HG02642 (cell line): ENCODE data around the gene PRICKLE2.
A peak's percentile ranks its signal among the peaks of the same experiment; 100 is the strongest.

ENCODE experiments used
- ATAC-seq: cut with Tn5 transposase; IDR thresholded peaks from one replicate; pipeline ENCODE4 v1.9.1; 2021; ENCODE audit warnings: mild to moderate bottlenecking; ENCODE audit not compliant: unreplicated experiment, poor library complexity

PRICKLE2 gene

DNA sequence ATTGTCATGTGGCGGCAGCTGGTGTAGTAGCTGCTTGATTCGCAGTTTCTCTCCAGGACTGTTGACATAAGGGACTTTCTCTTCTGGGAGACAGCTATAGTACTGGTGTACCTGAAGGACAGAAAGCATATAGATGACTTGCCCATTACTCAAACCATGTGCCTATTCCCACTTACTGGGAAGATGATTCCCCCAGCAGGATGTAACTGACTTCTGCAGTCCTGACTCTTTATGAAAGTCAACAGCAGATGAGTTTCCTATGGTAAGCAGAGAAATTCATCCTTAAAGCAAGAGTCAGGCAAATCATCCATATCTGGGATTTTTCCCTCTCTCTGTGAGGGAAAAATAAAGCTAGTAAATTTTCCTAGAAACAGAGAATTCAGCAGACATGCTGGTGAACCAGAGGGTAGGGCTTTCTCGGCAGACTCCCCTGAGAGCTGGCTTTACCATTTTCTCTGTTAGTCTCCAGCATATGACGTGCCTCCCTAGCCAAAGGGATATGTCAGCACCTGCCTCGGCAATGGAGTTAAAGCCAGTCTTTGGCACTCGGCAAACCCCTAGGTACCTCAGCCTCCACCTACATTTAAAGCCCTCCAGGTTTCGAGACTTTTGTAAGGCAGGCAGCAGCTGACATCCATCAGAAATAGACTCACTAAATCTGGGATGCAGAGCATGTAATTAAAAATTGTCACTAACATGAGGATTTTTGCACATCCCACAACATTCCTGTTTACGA, 62.1 kb downstream of the PRICKLE2 start:
- ATAC-seq = peak; percentile 9

DNA sequence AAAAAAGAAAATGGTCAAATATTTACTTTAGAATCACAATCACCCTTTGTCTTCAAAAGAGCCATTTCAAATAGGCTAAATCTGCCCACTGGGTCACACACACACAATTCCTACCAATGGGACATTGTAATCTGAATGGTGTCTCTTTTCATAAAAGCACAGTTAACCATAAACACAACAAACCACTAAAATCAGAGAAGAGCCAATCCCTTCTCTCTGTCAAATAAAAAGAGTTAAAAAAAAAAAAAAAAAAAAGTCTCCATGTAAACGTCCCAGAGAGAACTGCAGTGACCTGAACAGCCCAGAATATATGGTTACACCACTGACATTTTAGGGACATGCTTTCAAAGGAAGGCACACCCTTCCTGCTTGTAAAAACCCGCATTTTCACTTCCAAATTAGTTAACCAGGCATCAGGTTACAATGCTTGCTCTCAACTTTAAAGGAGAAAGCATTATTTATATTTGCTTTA, 63.7 kb downstream of the PRICKLE2 start:
- no peak for ATAC-seq

DNA sequence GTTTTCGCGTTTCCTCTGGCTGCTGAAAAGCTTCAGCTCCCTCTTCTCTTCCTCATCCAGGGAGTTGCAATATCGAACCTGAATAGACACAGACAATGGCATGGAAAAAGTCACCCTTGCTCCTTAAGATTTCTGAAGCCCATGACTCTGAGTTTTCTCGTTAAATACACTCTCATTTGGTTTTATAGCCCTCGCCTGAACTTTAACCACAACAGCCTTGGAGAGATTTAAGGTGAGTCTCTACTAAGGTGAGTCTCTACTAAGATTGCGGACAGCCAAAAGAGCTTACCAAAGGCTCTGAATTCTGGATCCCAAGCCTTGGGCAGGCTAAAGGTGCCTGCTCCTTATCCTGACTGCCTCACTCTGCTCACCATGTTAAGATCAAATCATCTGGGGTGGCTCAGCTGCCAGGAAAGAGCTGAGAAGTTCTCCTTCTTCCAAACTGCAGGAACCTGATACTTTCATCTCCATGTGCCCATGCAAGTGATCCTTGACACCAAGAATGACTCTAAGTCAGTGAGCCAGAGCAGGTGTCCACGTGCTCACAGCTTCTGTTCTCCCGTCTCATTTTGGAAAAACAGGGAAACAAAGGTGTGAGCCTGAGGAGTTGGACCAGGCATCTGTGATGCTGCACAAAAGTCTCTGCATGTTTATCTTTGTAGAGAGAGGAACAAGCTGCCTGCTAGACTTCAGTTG, 65.1 kb downstream of the PRICKLE2 start:
- no peak for ATAC-seq

DNA sequence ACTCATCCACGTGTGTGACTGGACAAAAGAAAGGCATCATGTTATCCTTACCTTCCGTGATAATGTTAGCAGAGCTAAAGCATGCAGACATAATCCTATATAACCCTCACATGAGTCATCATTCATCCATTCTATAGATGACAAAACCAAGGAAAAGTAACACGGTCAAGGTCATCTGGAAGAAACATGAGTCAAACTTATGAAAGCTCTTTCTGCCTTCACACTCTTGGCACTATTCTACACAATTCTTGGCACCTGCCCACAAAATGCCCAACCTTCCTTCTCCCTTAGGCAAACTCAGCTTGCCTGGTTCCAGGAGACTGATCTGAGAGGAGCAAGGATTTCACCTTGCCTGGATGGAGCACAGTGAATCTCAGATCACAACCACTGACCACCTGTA, 66.9 kb downstream of the PRICKLE2 start:
- no peak for ATAC-seq

DNA sequence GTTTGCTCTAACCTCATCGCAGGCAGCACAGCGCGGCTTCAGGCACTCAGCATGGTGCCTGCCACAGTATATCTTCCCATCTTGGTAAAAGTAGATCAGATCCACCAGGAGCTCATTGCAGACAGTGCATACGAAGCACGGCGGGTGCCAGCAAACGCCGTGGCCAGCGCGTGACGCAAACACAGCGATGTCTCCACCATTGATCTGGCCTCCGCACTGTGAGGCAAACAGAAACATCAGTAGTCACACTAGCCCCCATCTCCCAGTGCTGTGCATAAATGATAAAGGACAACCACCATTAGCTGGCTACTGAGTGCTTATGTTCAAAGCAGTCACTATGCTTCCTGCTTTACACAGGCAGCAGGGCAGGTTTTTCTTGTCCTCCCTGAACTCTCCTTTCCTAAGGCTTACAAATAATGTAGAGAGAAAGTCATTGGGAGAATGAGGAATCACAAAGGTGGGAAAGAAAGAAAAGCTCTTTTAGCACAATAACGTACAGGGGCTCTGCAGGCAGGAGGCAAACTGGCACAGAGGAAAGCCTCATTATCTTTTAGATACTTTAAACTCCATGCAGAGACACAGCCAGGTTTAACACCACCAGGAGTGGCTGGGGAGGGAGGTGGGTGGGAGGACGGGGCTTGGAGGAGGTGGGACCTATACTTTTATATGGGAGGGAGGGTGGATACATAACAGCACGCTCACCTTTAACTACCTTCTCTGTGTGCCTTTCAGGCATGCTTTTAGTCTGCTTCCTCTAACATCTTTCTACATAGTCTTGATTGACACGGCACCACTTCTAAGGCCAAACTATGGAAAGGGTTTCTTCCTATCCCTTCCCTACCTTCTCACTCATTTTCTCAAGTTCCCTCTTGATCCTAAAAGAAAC, 67.9 kb downstream of the PRICKLE2 start:
- ATAC-seq = no peak

DNA sequence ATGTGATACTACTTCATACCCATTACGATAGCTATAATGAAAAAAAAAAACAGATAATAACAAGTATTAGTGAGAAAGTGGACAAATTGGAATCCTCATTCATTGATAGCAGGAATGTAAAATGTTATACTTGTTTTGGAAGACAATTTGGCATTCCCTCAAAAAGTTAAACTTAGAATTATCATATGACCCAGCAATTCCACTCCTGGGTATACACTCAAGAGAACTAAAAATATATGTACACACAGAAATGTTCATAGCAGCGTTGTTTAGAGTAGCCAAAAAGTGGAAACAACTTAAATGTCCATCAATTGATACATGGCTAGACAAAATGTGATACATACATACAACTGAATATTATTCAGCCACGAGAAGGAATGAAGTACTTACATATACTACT, 69.9 kb downstream of the PRICKLE2 start:
- no peak for ATAC-seq

DNA sequence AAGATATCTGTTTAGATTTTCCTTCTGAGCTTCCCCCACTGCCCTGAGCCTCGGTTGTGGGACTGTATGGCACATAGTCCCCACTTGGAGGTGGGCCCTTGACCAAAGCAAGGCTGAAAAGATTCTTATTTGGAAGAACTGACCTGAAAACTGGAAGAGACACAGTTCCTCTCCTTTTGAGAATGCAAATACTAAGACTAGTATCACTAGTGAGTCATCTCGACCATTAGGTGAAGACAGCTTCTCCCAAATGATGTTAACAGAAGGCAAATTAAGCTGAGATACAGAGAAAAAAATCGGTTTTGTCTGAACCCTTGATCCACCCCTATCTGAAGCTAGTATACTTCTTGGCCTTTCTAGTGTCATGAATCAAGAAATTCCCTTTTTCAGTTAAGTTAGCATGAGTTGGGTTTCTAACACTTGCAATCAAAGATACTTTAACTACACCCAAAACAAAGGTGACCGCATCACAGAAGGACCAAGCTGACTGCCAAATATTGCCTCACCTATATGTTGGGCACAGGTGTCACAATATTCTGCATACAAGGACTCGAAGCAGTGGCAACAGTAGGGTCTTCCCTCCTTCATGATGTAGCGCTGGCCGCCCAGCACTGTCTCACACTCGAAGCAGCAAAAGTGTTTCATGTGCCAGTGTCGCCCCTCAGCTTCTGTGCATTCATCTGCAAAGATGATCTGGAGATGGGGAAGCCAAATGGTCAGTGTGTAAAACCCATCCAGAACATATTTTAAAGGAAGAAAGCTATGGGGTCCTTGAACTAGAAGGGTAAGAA, 72.4 kb downstream of the PRICKLE2 start:
- ATAC-seq = no peak

DNA sequence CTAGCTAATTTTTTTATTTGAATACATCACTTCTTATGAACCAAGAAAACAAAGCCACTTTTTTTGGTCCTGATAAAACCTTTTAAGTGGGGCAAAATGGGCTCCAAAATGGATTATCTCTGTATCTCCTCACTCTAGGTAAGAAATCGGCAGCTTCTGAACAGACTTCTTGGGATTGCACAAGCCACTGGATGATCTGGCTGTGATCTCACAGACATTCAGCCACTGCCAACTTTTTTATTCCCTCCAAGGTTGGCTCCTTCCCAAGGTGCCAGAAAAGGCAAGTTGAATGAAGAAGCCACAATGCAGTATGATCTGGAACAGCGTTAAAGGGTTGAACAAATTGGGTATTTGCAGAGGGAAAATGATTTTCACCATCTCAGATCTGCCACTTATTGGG, 73.2 kb downstream of the PRICKLE2 start:
- no peak for ATAC-seq

DNA sequence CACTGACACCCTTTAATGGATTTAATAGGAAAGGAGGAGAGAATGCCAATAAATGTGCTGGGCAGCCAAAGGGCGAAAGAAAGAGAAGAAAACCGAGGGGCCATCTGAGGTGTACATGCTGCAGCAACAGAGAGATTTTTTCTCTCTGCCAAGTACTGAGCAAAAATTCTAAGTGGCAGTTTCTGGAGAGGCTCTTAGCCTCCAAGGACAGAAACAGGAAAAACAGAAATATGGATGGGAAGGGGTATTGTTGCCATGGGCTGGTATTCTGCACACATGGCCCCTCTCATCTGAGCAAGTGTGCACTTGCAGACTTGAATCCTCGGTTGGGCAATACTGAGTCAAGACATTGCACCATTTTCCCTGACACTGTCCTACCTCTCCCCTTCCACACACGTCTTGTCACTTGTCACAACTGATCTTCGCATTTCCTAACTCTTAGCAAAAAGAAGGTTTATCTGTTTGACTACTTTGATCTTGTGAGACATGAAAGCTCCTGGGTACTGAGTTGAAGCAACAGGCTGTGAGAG, 73.9 kb downstream of the PRICKLE2 start:
- no peak for ATAC-seq

DNA sequence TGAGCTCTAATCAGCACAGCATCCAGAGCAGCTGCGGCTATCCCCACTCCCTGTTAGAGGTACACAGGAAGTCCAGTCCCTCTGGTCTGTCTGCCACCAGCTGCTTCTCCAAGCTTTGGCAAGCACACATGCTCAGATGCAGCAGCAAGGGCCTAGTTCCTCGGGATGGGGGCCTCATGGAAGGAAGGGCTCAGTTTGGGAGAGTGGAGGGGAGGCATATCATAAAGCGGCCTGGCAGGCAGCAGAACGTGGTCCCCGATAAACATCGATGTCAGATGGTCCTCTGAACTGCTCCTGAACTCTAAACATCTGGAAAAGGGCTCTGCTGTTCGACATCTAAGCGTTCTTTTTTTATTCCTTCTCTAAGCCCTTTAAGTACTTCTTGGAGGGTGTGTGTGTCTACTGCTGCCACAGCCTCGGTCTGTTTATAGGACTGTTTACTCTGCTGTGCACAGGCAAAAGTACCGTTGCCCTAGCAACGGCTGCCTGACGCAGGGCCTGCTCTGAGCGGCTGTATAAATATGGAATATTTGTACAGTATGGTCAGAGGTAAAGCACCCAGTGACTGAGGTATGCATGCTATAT, 74.6 kb downstream of the PRICKLE2 start:
- no peak for ATAC-seq

DNA sequence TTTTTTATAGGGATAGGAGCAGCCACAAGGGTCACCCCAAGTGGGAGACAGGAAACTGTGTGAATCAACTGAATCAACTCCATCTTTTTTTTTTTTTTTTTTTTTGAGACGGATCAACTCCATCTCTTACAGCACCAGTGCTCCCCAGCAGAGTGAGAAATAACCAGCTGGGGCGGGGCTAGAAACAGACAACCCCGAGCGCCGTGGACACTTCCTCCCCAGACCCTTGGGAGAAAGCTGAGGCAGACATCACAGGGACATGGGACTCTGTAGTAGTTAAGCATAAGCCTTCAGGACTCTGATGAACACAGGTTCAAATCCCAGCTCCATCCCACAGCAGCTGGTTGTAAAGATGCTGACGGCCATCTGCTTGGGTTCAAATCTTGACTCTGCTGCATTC, 75.4 kb downstream of the PRICKLE2 start:
- no peak for ATAC-seq

DNA sequence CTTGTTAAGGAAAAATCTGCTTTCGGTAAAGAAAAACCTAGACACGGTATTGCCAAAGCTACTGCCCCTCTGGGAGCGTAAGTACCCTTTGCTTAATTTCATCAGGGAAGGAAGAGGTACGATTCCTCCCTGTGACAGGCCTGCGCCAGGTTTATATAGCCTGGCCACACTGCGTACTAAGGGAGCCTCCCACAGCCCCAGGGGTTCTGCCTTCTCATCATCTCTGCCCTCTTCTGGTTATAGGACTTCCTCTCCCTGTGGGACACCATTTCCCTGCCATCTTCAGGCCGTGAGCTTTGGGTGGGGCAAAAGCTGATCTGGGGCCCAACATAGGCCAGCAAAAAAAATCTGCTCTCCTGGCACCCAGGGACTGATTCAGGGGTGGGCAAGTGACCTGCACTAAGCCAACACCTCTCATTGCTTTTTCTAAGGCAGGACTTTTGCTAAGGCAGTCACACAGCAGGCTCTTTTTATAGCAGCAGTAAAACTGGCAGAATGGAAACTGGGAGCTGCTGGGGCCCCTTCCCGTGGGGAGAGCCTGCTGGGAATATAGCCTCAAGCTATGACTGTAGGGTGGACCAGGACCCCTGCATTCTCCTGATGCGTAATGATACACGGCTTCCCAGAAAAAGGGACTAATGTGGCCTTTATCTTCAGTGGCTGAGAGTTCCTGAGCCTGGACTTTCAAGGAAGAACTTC, 76.2 kb downstream of the PRICKLE2 start:
- ATAC-seq = no peak

DNA sequence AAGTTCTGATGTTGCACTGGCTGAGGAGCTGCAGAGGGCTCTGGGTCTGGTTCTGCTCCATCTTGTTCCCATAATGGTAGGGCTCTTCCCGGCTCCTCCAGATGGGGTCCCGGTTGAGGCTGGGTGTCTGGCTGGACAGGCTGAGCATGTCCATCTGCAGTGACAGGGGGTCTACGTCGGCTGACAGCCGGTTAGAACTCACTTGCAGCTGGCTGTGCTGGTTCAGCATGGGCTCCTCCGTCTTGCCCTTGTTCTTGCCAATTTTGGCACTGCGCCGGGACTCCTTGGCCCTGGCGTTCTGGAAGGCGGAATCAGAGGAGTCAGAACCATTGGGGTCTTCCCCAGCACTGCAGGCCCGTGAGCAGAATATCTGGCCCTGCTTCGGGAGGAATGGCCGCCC, 78.1 kb downstream of the PRICKLE2 start:
- no peak for ATAC-seq

DNA sequence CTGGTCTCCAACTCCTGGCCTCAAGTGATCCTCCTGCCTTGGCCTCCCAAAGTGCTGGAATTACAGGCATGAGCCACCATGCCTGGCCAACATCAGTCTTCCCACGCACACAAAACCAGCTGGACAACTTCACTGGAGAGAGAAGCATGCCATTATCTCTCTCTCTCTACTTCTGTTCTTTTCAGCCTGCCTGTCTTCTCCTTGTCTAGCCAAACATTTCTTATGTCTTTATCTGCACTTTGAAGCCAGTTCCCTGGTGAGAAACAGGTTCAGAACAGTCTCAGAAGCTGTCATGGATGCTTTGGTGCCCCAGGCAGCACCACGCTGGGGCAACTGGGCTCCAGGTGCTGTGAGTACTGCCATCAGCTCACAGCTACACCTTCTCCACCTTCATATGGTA, 79.8 kb downstream of the PRICKLE2 start:
- no peak for ATAC-seq

DNA sequence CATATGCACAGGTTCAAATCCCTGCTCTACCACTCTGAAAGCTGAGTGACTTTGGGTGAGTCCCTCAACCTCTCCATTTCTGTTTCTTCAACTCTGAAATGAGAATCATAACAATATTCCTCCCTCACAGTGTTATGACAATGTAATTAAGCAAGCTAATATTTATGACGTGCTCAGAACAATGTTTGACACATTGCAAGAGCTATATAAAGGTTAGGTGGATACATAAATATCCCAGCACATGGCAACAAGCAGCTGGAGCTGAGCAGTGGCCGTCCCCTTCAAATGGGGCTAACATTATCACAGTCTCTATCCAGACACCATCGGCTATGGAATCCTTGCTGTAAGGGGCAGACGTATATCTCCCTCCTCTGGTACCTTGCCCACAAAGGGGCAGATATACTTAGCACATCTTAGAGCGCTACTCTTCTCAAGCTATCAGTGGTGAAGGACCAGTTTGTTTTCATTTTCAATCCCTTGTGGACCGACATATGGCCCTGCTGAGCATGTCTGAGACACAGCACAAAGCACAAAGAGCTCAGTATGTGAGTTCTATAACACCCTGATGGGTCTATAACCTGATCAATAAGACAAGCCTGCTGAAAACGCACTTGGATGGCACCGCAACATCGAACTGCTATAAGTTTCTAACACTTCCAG, 80.9 kb downstream of the PRICKLE2 start:
- ATAC-seq = no peak

DNA sequence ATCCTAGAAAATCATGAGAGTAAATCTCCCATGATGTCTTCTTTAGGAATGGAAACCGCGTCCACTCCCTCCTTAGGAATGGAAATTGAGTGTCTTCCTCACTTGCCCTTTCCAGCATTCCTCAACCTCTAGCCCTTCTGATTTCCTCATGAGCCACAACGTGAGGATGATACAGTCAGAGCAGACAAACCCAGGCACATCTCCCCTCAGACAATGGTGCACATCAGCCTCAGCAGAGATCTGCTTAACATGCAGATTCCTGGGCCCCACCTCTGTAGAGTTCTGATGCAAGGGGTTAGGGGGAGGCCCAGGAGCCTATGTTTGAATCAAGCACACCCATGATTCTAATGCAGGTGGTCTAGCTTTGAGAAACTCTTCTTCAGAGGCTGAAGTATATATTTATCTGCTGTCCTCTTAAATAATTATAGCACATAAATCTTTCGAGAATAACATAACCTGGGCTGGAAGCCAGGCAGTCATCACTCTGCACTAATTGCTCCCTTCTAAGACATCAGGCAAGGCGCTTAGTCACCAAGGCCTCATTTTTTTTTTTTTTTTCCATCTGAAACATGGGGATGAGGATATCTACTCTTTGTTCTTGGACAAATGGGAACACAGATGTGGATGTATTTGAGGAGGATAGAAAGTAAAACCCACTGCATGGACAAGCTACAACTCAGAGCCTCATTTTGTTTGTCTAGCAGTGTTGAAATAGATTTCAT, 81.7 kb downstream of the PRICKLE2 start:
- ATAC-seq = no peak

DNA sequence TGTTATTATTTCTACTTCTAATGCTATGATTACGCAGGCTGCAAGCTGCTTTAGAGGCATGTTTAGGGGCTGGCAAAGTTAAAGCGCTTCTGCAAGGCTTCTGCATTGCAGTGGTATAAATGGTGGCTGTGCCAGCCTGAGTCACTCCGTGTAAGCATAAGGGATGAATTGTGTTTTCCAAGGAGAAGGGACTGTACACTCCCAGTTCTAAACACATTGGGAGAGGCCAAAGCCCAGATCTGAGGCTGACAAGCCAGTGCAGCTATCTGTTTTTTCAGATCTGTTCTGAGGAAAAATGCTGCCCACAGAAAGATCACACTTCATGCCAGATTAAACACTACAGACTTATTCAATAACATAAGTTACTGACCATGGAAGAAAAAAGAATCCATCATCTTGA, 83.8 kb downstream of the PRICKLE2 start:
- no peak for ATAC-seq

DNA sequence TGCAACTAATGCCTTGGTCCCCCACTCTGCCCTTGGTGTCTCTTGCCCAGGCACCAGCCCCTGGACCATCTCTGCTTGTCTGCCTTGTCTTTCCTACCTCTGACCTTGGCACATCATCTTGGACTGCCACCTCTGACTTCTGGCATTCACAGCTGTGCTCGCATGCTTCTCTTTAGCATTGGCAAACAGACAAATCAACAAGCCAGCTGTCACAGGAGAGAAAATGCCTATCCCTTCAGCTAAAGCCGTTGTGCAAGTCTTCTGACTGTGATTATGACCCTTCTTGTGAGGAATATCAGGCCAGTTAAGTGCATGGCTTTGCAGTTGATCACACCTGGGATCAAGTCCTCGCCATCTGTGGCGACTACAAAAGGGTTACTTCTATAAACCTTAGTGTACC, 84.6 kb downstream of the PRICKLE2 start:
- no peak for ATAC-seq
